Measurements from ENCODE around the gene KCNC1. TPM values are rescaled to one million over a fixed set of nuclear protein-coding genes. Genes with fewer than 3 reads are reported as not detected.

KCNC1 gene
- total and polyA plus RNA-seq, 9 of the 15 experiments (the other 6 are each of a cell fraction or from before 2014, with no cell fraction given): 0.05 to 0.08 TPM; not detected in 7

DNA sequence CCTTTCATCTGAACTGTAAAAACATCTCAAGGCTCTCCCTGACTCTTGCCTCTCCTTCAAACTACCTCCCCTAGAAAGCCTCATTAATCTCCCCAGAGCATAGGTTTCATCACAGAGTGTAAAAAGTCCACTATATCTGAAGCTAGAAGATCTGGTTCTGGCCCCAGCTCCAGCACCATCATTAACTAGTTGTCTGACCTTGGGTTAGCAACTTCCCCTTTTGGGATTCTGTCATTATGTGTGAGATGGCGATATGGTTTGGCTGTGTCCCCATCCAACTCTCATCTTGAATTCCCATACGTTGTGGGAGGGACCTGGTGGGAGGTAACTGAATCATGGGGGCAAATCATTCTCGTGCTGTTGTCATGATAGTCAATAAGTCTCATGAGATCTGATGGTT lies 97.3 kb downstream of the KCNC1 start (continued):
- no peak for TF ChIP-seq HMGXB4 (CRISPR knock-in tag; IDR thresholded peaks at IDR 0.05)

Other genes with a start within 250 kb of the KCNC1 start
- gene USH1C, start 190.4 kb upstream of the KCNC1 start, total RNA-seq (2014; rRNA removed): not detected in 2 replicates
- gene USH1C, start 190.4 kb upstream of the KCNC1 start, total RNA-seq (2014; rRNA removed; fragmentation: Illumina TruSeq; extraction: Trizol): not detected in 2 replicates
- not detected in 2 replicates for gene USH1C, start 190.4 kb upstream of the KCNC1 start, total RNA-seq (2015; rRNA removed; fragmentation: Illumina TruSeq; extraction: Trizol)
- not detected in 2 replicates for gene USH1C, start 190.4 kb upstream of the KCNC1 start, total RNA-seq (2021)
- gene USH1C, start 190.4 kb upstream of the KCNC1 start, polyA plus RNA-seq (2011; rRNA removed): not detected in 2 replicates
- gene USH1C, start 190.4 kb upstream of the KCNC1 start, polyA plus RNA-seq (2014; fragmentation: Illumina TruSeq; extraction: Trizol): not detected in 2 replicates
- gene USH1C, start 190.4 kb upstream of the KCNC1 start, polyA plus RNA-seq (2014; fragmentation: Nextera tagmentation; extraction: Ambion mirVana): not detected
- 0.04 TPM in 1 of 2 replicates, not detected in the other for gene USH1C, start 190.4 kb upstream of the KCNC1 start, polyA plus RNA-seq (2014; rRNA removed)
- not detected in 2 replicates for gene OTOG, start 187.5 kb upstream of the KCNC1 start, total RNA-seq (2014; rRNA removed)
- not detected in 2 replicates for gene OTOG, start 187.5 kb upstream of the KCNC1 start, total RNA-seq (2014; rRNA removed; fragmentation: Illumina TruSeq; extraction: Trizol)
- gene OTOG, start 187.5 kb upstream of the KCNC1 start, total RNA-seq (2015; rRNA removed; fragmentation: Illumina TruSeq; extraction: Trizol): not detected in 2 replicates
- gene OTOG, start 187.5 kb upstream of the KCNC1 start, total RNA-seq (2021): not detected in 2 replicates
- not detected in 2 replicates for gene OTOG, start 187.5 kb upstream of the KCNC1 start, polyA plus RNA-seq (2011; rRNA removed)
- not detected in 2 replicates for gene OTOG, start 187.5 kb upstream of the KCNC1 start, polyA plus RNA-seq (2014; fragmentation: Illumina TruSeq; extraction: Trizol)
- not detected for gene OTOG, start 187.5 kb upstream of the KCNC1 start, polyA plus RNA-seq (2014; fragmentation: Nextera tagmentation; extraction: Ambion mirVana)
- not detected in 2 replicates for gene OTOG, start 187.5 kb upstream of the KCNC1 start, polyA plus RNA-seq (2014; rRNA removed)
- not detected in 2 replicates for gene MYOD1, start 15.2 kb upstream of the KCNC1 start, total RNA-seq (2014; rRNA removed)
- gene MYOD1, start 15.2 kb upstream of the KCNC1 start, total RNA-seq (2014; rRNA removed; fragmentation: Illumina TruSeq; extraction: Trizol): not detected in 2 replicates
- not detected in 2 replicates for gene MYOD1, start 15.2 kb upstream of the KCNC1 start, total RNA-seq (2015; rRNA removed; fragmentation: Illumina TruSeq; extraction: Trizol)
- gene MYOD1, start 15.2 kb upstream of the KCNC1 start, total RNA-seq (2021): not detected in 2 replicates
- gene MYOD1, start 15.2 kb upstream of the KCNC1 start, polyA plus RNA-seq (2011; rRNA removed): not detected in 2 replicates
- not detected in 2 replicates for gene MYOD1, start 15.2 kb upstream of the KCNC1 start, polyA plus RNA-seq (2014; fragmentation: Illumina TruSeq; extraction: Trizol)
- gene MYOD1, start 15.2 kb upstream of the KCNC1 start, polyA plus RNA-seq (2014; fragmentation: Nextera tagmentation; extraction: Ambion mirVana): not detected
- gene MYOD1, start 15.2 kb upstream of the KCNC1 start, polyA plus RNA-seq (2014; rRNA removed): not detected in 2 replicates

Data from K562 (cell line).